MV-4-11 (cell line): ENCODE measurements around the gene MRPL10.

Experiments used
- DNase-seq: peaks from one replicate; lab custom pipeline; 2025; lab: John Stamatoyannopoulos, UW

The MRPL10 gene

GRCh38 chr17:47812146-47812920, 19.0 kb downstream of the MRPL10 start:
- no peak for DNase-seq

- DNase-seq, result no peak
These were observed 19.6 kb downstream of the MRPL10 start for GRCh38 chr17:47811709-47812108.

GRCh38 chr17:47810901-47811635, 20.3 kb downstream of the MRPL10 start:
- no peak for DNase-seq

- no peak for DNase-seq
These were observed 21.0 kb downstream of the MRPL10 start for GRCh38 chr17:47810200-47810821.

GRCh38 chr17:47808830-47809480, 22.4 kb downstream of the MRPL10 start:
- no peak for DNase-seq

GRCh38 chr17:47808036-47808829, 23.1 kb downstream of the MRPL10 start:
- no peak for DNase-seq

- DNase-seq, result no peak
These were observed 23.9 kb downstream of the MRPL10 start for GRCh38 chr17:47807421-47807820.

GRCh38 chr17:47806913-47807255, 24.5 kb downstream of the MRPL10 start:
- no peak for DNase-seq

GRCh38 chr17:47806026-47806912, 25.1 kb downstream of the MRPL10 start:
- no peak for DNase-seq

GRCh38 chr17:47804461-47804860, 26.9 kb downstream of the MRPL10 start:
- DNase-seq, result no peak

- DNase-seq, result no peak
These were observed 27.6 kb downstream of the MRPL10 start for GRCh38 chr17:47803751-47804150.

GRCh38 chr17:47803201-47803600, 28.1 kb downstream of the MRPL10 start:
- DNase-seq, result no peak

GRCh38 chr17:47802341-47803022, 28.9 kb downstream of the MRPL10 start:
- no peak for DNase-seq

- no peak for DNase-seq
These were observed 29.4 kb downstream of the MRPL10 start for GRCh38 chr17:47801906-47802305.

- no peak for DNase-seq
These were observed 30.1 kb downstream of the MRPL10 start for GRCh38 chr17:47801176-47801765.

- DNase-seq, result no peak
These were observed 30.7 kb downstream of the MRPL10 start for GRCh38 chr17:47800686-47801085.

- DNase-seq, result no peak
These were observed 33.5 kb downstream of the MRPL10 start for GRCh38 chr17:47797797-47798196.

GRCh38 chr17:47792979-47793378, 38.4 kb downstream of the MRPL10 start:
- DNase-seq, result no peak

GRCh38 chr17:47792457-47792856, 38.9 kb downstream of the MRPL10 start:
- DNase-seq, result no peak

- DNase-seq, result no peak
These were observed 40.3 kb downstream of the MRPL10 start for GRCh38 chr17:47791025-47791424.
